NK-92 (cell line): ENCODE measurements around the gene TADA2B.

ENCODE experiments used
- DNase-seq: peaks from one replicate; lab custom pipeline; 2025; ENCODE audit not compliant: unreplicated experiment; lab: John Stamatoyannopoulos, UW

The TADA2B gene

DNA sequence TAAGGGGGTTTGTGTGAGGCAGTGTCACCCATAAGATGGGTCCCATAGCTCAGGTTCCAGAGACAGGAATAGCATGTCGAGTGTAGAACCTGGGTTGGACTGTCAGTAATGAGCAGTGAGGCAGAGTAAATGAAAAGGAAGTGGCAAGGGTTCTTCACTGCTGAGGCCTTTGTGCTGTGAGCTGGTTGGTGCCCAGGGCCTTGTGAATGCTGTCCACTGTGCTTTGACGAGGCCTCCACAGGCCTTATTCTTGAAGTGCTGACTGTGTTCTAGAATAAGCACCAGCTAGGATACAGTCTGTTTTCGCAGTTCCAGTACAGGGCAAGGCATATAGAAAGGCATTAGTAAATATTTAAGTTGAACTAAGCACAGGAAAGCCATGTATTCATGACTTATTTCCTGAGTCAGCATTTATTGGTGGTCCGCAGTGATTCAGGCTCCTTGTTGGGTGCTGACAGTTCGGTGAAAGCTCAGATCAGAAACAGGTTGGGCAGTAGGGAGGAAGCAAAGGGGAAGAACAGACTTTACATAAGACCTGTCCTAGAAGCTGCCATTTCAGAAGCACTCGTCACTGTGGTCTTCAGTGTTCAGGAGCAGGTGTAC lies 25.6 kb upstream of the TADA2B start:
- DNase-seq, result no peak

DNA sequence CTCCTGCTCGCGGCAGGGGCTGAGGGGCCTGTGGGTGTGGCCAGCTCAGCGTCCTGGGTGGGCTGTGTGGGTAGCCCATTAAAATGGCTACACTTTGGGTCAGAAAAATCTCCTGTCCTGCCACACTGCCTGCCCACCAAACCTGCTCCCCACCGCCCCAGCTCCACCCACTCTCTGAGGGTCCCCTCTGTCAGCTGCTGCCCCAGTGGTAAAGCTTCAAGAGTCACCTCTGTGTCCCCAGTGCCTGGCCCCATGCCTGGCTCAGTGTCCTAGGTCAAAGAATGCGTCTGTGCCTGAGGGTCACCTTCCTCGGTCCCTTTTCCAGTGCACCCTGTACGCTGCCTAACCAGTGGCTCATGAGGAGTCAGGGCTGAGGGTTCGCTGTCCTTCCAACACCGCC lies 24.9 kb upstream of the TADA2B start:
- no peak for DNase-seq

DNA sequence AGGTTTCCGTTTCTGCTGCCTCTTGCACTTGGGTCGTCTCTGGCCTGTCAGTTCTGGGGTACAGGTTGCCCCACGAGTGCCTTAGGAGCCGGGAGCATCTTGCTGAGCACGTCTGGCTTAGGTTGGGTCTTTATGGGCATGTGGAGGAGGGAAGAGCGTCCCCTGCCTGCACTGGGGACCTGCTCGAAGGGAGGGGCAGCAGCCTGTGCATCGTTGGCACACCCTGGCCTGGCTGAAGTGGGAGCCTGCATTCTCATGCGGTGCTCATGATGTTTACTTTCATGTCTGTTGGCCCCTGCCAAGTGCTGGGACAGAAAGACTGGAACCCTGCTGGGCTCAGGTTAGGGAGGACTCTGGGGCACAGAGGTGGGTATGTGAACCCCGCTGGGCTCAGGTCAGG lies 23.8 kb upstream of the TADA2B start:
- no peak for DNase-seq

DNA sequence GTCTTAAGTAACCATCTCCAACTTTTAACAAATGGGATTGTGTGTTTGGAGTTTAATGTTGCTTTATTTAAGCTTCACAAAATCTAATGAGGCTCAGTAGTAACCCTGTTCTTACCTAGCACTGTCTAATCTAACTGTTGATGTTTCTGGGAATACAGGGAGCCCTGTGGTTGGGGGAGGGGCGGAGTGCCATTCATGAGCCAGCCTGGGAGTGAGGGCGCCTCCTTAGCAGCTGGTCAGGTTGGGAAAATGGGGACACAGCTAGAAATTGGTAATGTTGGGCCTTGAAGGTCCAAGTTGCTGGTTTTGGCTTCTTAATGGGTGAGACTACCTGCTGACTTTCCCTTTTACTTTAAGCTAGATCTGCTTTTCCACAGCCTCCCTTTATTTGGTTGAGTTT lies 22.9 kb upstream of the TADA2B start:
- no peak for DNase-seq

DNA sequence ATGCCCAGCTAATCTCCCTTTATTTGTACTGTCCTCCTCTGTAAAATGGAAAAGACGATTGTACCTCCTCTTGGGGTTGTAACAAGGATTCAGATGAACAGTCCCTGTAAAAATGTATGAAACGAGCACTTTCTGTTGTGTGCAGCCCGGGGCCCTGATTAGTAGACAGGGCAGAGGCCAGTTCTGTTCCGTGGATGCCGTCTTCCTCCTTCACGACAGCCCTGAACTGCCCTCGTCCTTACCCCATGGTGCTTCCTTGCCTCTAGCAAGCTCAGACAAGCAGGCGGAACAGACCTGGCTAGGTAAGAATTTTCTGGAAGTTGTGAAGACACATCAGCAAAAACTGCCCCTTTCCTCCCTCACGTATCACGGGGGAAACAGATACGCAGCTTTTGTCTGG lies 22.3 kb upstream of the TADA2B start:
- no peak for DNase-seq

DNA sequence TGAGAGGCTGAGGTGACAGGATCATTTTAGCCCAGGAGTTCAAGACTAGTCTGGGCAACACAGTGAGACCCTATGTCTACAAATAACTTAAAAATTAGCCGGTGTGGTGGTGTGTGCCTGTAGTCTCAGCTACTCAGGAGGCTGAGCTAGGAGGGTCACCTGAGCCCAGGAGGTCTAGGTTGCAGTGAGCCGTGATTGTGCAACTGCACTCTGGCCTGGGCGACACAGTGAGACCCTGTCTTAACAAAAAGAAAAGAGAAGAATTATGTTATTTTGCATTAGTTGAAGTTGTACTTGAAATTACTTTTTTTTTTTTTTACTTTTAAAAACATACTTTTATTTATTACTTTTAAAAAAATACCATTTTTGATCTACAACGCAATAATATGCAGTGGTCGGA lies 21.8 kb upstream of the TADA2B start:
- no peak for DNase-seq

DNA sequence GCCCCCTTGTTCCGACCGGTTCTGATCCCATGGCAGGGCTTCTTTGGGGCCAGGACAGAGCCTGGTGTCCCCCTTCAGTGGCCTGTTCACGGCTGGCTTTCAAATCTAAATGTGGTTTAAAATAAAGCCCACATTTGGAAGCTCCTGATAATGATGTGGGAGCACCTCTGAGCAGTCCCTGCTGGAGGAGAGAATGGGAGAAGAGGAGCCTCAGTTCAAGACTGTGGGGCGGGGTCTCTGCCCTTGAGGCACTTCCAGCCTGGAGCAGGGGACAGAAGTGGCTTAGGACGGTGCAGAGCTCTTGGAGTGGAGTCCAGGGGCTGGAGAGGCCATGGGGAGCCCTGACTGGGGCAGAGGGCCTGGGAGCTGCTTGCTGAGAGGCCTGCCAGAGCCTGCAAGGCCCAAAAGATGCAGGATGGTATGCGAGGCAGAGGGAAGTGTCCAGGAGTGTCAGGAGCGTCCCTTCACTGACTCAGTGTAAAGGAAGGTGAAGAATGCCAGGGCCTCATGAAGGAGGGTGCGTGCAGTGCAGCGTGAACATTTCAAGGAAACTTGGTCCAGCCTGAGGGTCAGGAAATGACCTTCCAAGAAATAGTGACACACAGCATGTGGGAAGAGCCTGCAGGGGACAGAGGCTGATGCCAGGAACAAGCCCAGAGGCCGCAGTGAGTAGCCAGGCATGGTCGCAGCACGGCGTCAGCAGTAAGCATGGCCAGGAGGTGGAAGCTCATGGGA lies 21.1 kb upstream of the TADA2B start:
- no peak for DNase-seq

DNA sequence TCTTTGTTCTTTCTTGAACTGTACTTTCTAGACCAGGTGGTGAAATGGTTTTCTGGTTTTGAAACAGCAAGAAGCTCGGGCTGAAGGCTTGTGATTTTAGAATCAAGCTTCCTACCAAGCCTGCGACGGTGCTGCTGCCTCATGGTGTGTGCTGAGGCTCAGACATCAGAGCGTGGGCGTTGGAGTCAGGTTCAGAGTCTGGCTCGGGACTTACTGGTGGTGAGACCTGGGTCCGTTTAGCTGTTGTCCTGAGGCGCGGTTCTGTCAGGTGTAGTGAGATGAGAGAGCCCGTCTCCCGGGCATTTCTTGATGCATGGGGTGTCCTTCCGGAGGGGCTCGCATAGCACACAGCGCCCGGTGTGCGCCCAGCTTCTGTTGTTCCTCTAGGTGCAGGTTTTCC lies 19.7 kb upstream of the TADA2B start:
- no peak for DNase-seq

DNA sequence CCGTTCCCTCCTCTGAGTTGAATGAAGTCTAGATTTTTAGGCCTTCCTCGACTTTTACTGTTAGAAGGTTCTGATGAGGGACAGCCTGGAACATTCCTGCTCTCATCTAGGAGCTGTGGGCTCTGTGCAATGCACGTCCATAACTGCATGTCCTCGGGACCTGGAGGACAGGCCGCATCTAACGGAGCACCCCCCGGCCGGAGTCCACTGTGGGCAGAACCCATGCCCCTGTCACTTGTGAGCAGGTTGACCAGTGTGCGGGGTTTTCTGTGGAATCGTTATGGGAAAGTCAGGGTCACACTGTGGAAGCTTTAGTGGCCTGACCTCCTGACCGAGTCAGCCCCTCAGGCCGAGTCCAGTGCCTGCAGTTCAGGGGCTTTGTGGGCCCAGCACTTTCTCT lies 19.3 kb upstream of the TADA2B start:
- no peak for DNase-seq

DNA sequence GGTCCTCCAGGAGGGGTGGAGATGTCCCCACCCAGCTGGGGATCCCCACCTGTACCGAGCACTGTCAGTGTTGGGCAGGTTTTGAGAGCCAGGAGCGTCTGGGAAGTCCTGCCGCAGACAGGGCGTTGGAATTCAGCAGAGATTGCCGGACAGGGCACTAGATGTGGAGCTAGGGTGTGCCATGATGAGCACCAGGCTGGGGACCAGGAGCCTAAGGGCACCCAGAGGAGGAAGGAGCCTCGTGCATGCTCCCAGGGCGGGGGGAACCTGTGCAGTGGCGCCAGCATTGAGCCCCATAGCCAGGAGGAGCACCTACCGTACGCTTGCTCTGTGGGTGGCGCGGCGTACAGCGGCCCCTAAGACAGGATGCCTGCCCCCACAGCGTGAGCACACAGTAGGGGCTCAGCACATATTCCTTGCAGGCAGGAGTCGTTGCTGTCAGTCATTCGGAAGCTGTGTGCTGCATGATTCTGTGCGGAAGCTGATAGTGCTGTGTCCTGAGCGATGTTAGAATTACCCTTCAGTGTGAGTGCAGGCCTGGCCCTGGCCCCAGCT lies 18.8 kb upstream of the TADA2B start:
- DNase-seq, result no peak

DNA sequence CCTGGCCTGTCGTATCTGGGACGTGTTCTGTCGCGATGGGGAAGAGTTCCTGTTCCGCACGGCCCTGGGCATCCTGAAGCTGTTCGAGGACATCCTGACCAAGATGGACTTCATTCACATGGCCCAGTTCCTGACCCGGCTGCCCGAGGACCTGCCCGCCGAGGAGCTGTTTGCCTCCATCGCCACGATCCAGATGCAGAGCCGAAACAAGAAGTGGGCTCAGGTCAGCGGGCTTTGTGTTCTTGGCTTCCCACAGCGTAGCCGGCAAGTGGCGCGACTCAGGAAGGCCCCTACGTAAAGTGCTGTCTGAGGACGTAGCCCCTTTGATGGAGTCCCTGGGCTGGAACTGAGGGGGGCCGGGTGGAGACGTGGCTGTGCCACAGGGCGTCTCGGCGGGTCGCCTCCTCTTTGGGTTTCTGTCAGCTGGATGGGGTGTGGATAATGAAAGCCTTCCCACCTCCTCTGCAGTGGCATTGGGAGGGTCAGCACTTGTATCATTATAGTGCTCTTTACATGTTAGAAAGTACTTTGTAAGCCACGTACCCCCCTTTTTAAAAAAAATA lies 18.1 kb upstream of the TADA2B start:
- DNase-seq, result no peak

DNA sequence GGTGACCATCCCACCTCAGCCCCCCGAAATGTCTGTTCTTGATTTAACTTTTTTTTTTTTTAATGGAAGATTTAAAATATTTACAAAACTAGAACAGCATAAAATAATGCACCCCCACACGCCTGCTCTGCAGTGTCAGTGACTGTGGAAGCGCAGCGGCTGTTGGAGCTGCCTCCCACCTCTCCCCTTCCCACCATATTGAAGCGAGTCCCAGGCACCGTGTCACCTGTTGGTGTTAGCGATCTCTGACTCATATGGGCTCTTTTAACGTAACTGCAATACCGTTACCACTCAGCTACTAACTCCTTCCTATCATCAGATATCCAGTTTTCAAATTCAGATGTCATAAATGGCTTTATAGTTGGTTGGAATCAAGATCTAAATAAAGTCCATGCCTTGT lies 17.1 kb upstream of the TADA2B start:
- DNase-seq, result no peak

DNA sequence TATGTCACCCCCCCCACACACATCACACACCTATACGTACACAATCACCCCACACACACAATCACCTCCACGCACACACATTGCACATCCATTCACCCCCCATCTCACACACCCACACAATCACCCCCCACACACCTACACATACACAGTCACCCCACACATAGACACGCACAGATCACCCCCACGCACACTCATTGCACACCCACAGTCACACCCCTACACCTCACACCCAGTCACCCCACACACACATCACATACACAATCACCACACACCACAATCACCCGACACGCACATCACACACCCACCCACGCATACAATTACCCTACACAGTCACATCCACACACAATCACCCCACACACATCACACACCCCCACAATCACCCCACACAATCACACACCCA lies 15.9 kb upstream of the TADA2B start:
- DNase-seq, result no peak

DNA sequence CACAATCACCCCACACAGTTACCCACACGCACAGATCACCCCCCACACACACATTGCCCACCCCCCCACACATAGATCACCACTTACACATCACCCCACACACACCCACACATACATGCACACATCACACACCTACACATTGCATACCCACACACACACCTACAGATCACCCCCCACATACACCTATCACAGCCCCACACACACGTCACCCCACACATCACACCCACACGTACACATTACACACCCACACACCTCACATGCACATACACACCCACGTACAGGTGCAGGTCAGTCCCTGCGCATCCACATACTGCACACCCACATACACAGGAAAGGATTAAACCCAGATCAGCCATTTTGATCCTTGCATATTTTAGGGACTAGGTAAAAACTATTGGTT lies 15.3 kb upstream of the TADA2B start:
- DNase-seq, result no peak

DNA sequence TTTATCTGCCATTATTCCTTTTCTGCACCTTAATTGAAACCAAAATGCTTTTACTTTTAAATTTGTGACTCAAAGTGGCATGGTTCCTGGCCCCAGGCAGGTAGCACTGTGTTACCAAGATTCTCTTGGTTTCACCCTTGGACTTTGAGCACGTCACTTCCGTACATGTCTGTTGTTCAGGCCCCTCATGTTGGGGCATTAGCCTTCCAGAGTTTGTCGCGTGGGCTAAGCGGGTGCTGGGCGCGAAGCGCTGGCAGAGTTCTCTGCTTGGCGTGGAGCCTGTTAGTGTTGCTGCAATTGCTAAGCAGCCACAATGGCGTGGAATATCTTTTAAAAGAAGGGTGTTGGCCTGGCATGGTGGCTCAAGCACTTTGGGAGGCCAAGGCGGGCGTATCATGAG lies 14.0 kb upstream of the TADA2B start:
- no peak for DNase-seq

DNA sequence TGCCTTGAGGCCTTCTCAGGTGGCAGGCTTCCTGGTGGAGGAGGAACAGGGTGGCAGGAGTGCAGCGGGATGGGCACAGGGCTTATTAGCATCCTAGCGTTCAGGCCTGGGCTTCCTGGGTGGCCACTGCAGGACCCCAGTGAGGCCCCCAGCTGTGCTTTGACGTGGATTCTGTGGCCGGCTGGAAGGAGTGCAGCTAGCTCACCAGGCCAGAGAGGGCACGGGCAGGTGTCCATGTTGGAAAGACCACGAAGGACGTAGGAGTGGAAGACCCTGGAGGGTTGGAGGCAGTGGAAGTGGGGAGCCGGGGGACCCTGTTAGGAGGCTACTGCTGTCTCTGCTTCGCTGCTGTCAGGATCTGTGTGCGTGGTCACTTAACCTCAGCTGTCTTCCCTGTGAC lies 13.3 kb upstream of the TADA2B start:
- DNase-seq, result no peak

DNA sequence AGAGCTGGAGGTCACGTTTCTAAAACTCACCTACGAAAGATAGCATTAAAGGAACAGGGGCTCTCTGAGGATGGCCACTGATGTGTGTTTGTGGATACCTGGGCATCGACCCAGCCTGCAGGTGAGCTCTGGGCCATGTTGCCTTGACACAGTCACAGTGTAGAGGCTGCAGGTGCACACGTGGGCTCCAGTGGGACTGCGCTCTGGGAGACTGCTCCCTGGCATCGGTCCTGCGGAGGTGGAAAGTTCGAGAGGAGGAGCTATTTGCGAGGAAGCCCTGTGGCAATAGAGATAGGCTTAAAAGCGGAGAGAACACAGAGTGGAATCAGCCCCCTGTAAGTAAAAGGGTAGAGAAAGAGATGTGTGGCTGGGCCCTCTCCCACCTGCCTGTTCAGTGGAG lies 12.3 kb upstream of the TADA2B start:
- no peak for DNase-seq

DNA sequence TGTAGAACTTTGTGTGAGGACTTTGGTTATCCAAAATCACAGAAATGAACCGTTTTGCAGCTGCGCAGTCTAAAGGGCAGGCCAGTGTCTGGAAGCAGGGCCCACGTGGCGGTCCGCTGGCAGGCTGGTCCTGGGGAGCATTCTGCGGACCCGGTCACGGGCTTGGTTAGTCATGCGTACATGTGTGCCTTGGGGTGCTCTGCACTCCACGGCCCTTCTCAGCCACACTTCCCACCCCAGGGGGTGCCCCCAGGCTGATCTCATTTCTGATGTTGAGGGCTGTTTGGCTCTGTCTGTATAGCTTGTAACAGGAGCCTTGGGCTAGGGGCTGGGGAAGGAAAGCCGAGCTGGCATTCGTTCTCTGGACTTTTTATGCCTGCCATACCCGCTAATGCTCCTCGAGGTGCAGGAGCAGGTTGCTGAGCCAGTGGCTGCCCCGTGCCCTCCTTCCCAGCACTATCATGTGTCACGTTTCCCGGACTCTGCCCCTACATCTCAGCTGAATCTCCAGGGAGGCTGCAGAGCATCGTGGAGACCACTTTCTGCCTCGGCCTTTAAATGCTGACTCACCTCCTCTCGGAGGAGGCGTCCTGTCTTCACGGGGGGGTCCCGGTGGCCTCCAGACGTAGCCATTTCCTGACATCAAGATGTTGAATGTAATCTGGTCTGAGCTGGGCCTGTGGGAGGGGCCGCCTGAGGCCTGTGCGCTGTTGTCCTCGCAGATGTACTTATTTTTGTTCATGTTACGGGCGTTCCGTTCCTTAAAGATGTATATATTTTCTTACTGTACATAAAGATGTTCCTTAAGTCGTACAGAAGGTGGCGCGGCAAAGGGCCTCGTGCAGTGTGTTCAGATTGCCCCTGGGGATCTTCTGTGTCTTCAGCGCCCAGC lies 11.4 kb upstream of the TADA2B start:
- no peak for DNase-seq

DNA sequence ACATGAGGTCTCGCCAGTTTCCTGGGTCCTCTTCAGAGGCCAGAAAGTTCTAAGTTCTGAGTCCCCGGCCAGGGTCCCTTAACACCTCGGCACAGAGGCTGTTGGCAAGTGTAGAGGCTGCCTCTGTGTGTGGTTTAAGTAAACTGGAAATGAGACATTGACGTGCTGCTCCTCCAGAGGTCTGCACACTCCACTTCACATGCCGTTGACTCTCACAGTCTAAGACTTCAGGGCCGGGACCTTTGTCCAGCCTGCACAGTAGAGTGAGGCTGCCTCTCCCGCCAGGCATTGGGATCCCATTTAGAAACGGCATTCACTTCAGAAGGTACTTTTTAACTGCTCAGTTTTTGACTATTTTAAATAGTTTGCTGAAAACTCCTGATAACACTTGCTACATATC lies 10.6 kb upstream of the TADA2B start:
- DNase-seq, result no peak

DNA sequence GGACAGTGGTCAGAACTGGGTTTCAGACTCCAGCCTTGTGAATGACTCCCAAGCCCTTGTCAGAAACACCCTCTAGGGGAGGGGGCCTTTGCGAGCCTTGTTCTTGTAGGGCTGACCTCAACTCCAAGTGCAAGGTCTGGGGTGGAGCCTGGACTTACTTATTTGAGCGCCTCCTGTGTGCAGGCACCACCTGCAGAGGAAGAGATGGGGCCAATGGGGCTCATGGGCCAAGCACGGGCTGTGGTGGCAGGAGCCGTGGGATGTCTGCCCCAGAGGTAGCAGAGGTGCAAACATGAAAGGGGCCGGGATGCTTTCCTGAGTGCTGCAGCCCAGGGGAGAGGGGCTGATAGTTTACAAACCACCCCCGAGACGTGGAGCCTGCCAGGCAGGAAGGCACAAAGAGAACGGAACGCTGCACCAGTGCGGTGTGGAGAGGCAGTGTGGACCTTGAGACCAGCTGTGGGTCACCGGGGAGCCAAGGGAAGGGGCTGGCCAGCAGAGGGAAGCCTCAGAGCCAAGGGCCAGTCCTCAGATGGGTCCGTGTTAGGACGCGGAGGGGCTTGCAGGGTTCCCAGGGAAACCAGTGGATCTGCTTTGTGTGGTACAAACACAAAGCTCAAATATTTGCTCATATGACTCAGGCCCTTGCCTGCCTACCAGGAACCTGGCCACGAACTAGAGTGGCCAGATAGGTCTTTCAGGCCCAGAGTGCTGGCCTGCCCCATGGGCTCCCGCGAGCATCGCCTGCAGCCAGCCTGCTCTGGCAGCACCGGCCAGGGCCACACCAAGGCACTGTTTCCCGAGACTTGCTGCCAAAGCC lies 8.7 kb upstream of the TADA2B start:
- DNase-seq, result no peak

DNA sequence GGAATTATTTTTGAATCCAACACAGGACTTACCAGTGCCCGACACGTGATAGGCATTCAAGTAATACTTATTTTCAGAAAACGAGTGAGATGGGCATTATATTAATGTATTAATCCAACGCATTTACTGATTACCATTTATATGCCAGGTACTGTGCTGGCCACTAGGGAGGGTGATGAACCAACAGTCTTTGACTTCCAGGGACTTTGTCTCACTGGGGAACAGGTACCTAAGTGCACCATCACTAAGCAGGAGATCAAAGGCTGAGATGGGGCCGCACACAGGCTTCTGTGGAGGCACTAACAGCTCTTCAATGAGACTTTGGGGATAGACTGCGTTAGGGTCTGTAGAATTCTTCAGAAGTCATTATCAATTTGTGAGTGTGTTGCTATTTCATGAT lies 5.7 kb upstream of the TADA2B start:
- no peak for DNase-seq
